ENCODE measurements around the gene DUSP28.

GRCh38 chr2:240600451-240600961, 40.3 kb downstream of the DUSP28 start:
- TF ChIP-seq CTCF (conservative IDR thresholded peaks at IDR 0.05) (no peak), EZH2 (IDR thresholded peaks at IDR 0.05; ENCODE audit: low read depth) (no peak)
